MCF 10A (cell line): Measurements from ENCODE around the gene GLI1. TPM values are rescaled to one million over a fixed set of nuclear protein-coding genes. Genes with fewer than 3 reads are reported as not detected.
"Not testable (repeated sequence)": the region's sequence is repeated elsewhere in the genome, so short reads cannot be mapped to it uniquely, and the experiment has no call there.

Source experiments
- BruUV-seq: library from RNA; stranded (reverse); fragments of 400-500 nt; replicated peaks from 2 replicates; lab custom pipeline; 2021; lab: Mats Ljungman, UMichigan
- CTCF ChIA-PET: fragments of 300-600 bp; sonication (Branson Sonifier 250); formaldehyde crosslinking; extraction: SDS; loops from one replicate; lab custom pipeline; 2021; ENCODE audit warnings: antibody characterized with exemption, inconsistent platforms; lab: Yijun Ruan, JAX
- POLR2A ChIA-PET: fragments of 300-600, 350-650 bp; sonication (Branson Sonifier 250); formaldehyde crosslinking; extraction: SDS; loops from one replicate; lab custom pipeline; 2020; ENCODE audit warnings: antibody characterized with exemption, inconsistent platforms; lab: Yijun Ruan, JAX
- DNase-seq: peaks from one replicate; pipeline ENCODE4 v3.0.0-alpha.2; 2018; ENCODE audit not compliant: unreplicated experiment
- H3K27ac Mint-ChIP-seq: one replicate; pipeline ENCODE4 v1.8.0; 2022; ENCODE audit warnings: mild to moderate bottlenecking, low read depth, mixed read lengths; ENCODE audit not compliant: unreplicated experiment
- H3K27me3 Mint-ChIP-seq: one replicate; pipeline ENCODE4 v1.8.0; 2022; ENCODE audit warnings: mixed read lengths; ENCODE audit not compliant: insufficient read depth, unreplicated experiment
- H3K36me3 Mint-ChIP-seq: one replicate; pipeline ENCODE4 v1.8.0; 2022; ENCODE audit warnings: mild to moderate bottlenecking, moderate library complexity, mixed read lengths; ENCODE audit not compliant: insufficient read depth, unreplicated experiment
- H3K4me1 Mint-ChIP-seq: one replicate; pipeline ENCODE4 v1.8.0; 2022; ENCODE audit warnings: mixed read lengths; ENCODE audit not compliant: insufficient read depth, unreplicated experiment
- H3K4me3 Mint-ChIP-seq: one replicate; pipeline ENCODE4 v1.8.0; 2022; ENCODE audit warnings: mild to moderate bottlenecking, moderate library complexity, mixed read lengths; ENCODE audit not compliant: unreplicated experiment
- H3K9me3 Mint-ChIP-seq: one replicate; pipeline ENCODE4 v1.8.0; 2022; ENCODE audit warnings: mixed read lengths; ENCODE audit not compliant: unreplicated experiment
- CTCF ChIP-seq: fragments of 200-600 bp; IDR thresholded peaks from one replicate; pipeline ENCODE4 v1.8.0; 2022; ENCODE audit warnings: antibody characterized with exemption, mild to moderate bottlenecking; ENCODE audit not compliant: unreplicated experiment
- intact Hi-C: fragments of 100-400 bp; cut with micrococcal nuclease; formaldehyde crosslinking; loops from 2 replicates; pipeline ENCODE4 v1.14.1; 2022
- total RNA-seq: library from RNA; stranded (reverse); gene quantifications from 2 replicates; pipeline ENCODE4 v1.2.3, GENCODE V29; 2022

The GLI1 gene
- total RNA-seq, 1 experiment from 2014 or later, result not detected

DNA sequence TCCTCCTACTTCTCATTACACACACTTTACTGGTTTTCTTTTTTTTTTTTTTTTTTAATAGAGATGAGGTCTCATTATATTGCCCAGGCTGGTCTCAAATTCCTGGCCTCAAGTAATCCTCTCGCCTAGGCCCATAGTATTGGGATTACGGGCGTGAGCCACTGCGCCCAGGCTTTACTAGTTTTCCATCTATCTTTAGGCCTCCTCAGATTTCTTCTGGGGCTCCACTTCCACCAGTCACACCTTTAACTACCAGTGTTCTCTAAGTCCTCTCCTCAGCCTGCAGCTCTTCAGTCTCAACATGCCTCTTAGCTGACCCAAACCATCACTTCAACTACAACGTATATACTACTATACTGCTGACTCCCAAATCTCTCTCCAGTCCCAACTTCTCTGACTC, 39.1 kb upstream of the GLI1 start:
- H3K4me3 Mint-ChIP-seq, result no peak overlapping the region
- POLR2A ChIA-PET, result no interaction called here
- H3K27me3 Mint-ChIP-seq, result no peaks in the 10 kb centered on the region
- CTCF ChIA-PET, result interaction anchor here (0.9 kb wide), 1 partner anchor 46 kb away, joined by 5 read pairs; no protein-coding TSS in a partner anchor
- H3K36me3 Mint-ChIP-seq, result peaks cover 29% of the 10 kb centered on the region
- no peak overlapping the region for H3K27ac Mint-ChIP-seq
- no TSS peak for BruUV-seq
- no peaks in the 10 kb centered on the region for H3K9me3 Mint-ChIP-seq
- DNase-seq, result no peak
- no peak for TF ChIP-seq CTCF
- H3K4me1 Mint-ChIP-seq, result peaks cover 23% of the 10 kb centered on the region
- intact Hi-C loops, result no loop called here

- BruUV-seq, DNase-seq, H3K4me3 Mint-ChIP-seq, POLR2A ChIA-PET, H3K27me3 Mint-ChIP-seq, H3K4me1 Mint-ChIP-seq, H3K9me3 Mint-ChIP-seq, intact Hi-C loops, H3K27ac Mint-ChIP-seq: not testable (repeated sequence)
- CTCF ChIA-PET, result interaction anchor here (0.6 to 0.9 kb wide), 2 partner anchors 8 to 148 kb away, joined by 3 to 5 read pairs; no protein-coding TSS in a partner anchor
- H3K36me3 Mint-ChIP-seq, result peaks cover 47% of the 10 kb centered on the region
Measured at GRCh38 chr12:57426948-57427347, 32.6 kb upstream of the GLI1 start.

GRCh38 chr12:57428965-57429364, 30.6 kb upstream of the GLI1 start:
- H3K4me1 Mint-ChIP-seq, result peaks cover 6% of the 10 kb centered on the region
- H3K36me3 Mint-ChIP-seq, result peaks cover 28% of the 10 kb centered on the region
- no peak for TF ChIP-seq CTCF
- no peak for DNase-seq
- BruUV-seq, result no TSS peak
- H3K4me3 Mint-ChIP-seq, result peak overlapping the region; percentile 81
- ChIA-PET CTCF (interaction anchor here (0.7 to 1.9 kb wide), 2 partner anchors 10 to 177 kb away, joined by 3 to 10 read pairs; no protein-coding TSS in a partner anchor), POLR2A (interaction anchor here (0.6 to 1.1 kb wide), 4 partner anchors 20 to 1641 kb away, joined by 3 to 6 read pairs (median 4); partner anchors contain the start of gene TSPAN31)
- peak overlapping the region; percentile 95 for H3K27ac Mint-ChIP-seq
- no peaks in the 10 kb centered on the region for H3K9me3 Mint-ChIP-seq
- no peaks in the 10 kb centered on the region for H3K27me3 Mint-ChIP-seq
- intact Hi-C loops, result no loop called here

GRCh38 chr12:57429473-57430111, 30.0 kb upstream of the GLI1 start:
- Mint-ChIP-seq H3K36me3 (peaks cover 22% of the 10 kb centered on the region), H3K9me3 (no peaks in the 10 kb centered on the region), H3K4me1 (peaks cover 6% of the 10 kb centered on the region), H3K27ac (peak overlapping the region; percentile 95), H3K4me3 (peak overlapping the region; percentile 81), H3K27me3 (no peaks in the 10 kb centered on the region)
- ChIA-PET CTCF (interaction anchor here (0.7 to 1.9 kb wide), 4 partner anchors 8 to 30 kb away, joined by 3 to 10 read pairs (median 9); no protein-coding TSS in a partner anchor), POLR2A (interaction anchor here (0.6 to 1.2 kb wide), 13 partner anchors 11 to 1640 kb away, joined by 3 to 6 read pairs (median 3); partner anchors contain the start of genes DDIT3 and TSPAN31)
- TF ChIP-seq CTCF, result no peak
- DNase-seq, result no peak
- intact Hi-C loops, result no loop called here
- TSS peak; percentile 85 for BruUV-seq
